GM10266 (cell line): ENCODE data around the gene PTBP2.

Experiments used
- DNase-seq: peaks from one replicate; pipeline ENCODE4 v3.0.0; 2012; ENCODE audit errors: extremely low spot score
- CTCF ChIP-seq: IDR thresholded peaks from 2 replicates; pipeline ENCODE4 v1.5.1; 2012; ENCODE audit warnings: mild to moderate bottlenecking, low read depth; ENCODE audit not compliant: control insufficient read depth, insufficient read depth; ENCODE audit errors: missing control alignments

The PTBP2 gene

GRCh38 chr1:96840396-96840795 is 118.8 kb downstream of the PTBP2 start:
- no peak for DNase-seq
- TF ChIP-seq CTCF: no peak

DNA sequence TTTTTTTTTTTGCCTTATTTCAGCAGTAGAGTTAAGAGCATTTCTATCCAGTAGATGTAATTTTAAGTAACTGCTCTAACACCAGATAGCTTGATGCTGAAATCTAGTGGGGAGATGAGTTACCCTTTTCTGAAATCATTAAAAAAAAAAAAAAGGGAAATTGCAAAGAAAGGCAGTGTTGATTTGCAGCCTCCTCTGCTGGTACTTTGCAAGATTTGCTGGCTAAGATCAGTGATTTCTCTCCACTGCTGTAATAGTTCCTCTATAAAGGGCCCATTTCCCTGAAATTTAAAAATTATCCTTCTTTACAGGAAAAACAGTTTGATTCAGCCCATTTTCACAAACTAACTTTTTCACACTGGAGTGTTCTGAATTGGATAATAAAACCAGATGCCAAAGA is 120.6 kb downstream of the PTBP2 start:
- no peak for TF ChIP-seq CTCF
- DNase-seq: no peak

GRCh38 chr1:96843196-96843595 is 121.6 kb downstream of the PTBP2 start:
- DNase-seq: no peak

DNA sequence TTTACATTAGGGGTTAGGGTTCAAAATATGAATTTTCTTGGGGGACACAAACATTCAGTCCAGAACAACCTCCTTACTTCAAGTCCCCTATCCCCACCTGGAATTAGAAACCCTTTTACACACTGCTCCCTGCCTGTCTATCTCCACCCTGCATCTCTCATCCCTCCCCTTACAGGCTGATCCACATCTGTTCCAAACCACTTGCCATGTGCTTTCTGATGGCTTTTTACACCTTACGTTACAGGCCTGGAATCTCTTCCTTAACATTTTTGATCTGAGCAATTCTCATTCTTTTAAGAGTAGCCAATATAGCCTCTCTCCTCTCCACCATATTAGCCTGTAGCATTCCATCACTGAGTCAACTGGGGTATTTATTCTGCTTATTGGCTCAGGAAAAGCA is 122.0 kb downstream of the PTBP2 start:
- DNase-seq: no peak

More at GRCh38 chr1:96843196-96843595, 121.6 kb downstream of the PTBP2 start:
- no peak for TF ChIP-seq CTCF

GRCh38 chr1:96845464-96845863 is 123.9 kb downstream of the PTBP2 start:
- DNase-seq: peak; percentile 55

More for the DNA sequence above, 122.0 kb downstream of the PTBP2 start:
- TF ChIP-seq CTCF: no peak

GRCh38 chr1:96861836-96862235 is 140.3 kb downstream of the PTBP2 start:
- DNase-seq: no peak
- no peak for TF ChIP-seq CTCF

More at GRCh38 chr1:96845464-96845863, 123.9 kb downstream of the PTBP2 start:
- TF ChIP-seq CTCF: peak; percentile 73

GRCh38 chr1:96863449-96863848 is 141.9 kb downstream of the PTBP2 start:
- TF ChIP-seq CTCF: no peak
- DNase-seq: no peak
